NCI-H128 (cell line): ENCODE results near the gene FAHD1.

Experiments used
- DNase-seq: peaks from one replicate; lab custom pipeline; 2025; ENCODE audit not compliant: unreplicated experiment; lab: John Stamatoyannopoulos, UW

FAHD1 gene

DNA sequence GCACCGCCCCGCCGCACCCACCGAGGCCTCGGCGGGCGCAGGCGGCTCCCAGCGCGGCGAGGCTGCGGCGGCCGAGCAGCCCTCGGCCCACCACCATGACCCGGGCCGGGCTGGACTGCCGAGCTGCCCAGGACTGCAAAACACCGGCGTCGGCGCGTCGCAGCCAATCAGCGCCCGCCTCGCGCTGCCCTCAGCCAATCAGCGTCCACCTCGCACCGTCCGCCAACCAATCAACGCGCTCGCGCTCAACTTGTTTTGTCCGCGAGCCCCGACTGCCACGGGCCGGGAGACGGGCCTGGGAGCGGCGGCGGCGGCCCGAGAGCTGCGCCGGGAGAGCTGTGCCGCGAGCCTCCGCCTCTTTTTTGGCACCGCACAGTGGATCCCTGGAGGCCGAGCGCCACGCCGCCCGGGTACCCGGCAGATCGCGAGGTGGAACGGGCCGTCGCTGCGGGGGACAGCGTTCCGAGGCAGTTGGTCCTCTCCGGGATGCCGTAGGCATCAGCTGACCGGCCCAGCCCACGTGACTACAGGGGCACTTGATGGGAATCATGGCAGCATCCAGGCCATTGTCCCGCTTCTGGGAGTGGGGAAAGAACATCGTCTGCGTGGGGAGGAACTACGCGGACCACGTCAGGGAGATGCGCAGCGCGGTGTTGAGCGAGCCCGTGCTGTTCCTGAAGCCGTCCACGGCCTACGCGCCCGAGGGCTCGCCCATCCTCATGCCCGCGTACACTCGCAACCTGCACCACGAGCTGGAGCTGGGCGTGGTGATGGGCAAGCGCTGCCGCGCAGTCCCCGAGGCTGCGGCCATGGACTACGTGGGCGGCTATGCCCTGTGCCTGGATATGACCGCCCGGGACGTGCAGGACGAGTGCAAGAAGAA is at the start of gene FAHD1, which contains the start of gene HAGH:
TSS of gene FAHD1 (plus strand) at position 516 of the 883 bp plus-strand sequence. CDS start at position 549, 33 bp downstream.
TSS of gene HAGH (minus strand) at position 135 of the 883 bp plus-strand sequence. CDS start at position 97, 38 bp downstream.
- DNase-seq, result peak; percentile 72

DNA sequence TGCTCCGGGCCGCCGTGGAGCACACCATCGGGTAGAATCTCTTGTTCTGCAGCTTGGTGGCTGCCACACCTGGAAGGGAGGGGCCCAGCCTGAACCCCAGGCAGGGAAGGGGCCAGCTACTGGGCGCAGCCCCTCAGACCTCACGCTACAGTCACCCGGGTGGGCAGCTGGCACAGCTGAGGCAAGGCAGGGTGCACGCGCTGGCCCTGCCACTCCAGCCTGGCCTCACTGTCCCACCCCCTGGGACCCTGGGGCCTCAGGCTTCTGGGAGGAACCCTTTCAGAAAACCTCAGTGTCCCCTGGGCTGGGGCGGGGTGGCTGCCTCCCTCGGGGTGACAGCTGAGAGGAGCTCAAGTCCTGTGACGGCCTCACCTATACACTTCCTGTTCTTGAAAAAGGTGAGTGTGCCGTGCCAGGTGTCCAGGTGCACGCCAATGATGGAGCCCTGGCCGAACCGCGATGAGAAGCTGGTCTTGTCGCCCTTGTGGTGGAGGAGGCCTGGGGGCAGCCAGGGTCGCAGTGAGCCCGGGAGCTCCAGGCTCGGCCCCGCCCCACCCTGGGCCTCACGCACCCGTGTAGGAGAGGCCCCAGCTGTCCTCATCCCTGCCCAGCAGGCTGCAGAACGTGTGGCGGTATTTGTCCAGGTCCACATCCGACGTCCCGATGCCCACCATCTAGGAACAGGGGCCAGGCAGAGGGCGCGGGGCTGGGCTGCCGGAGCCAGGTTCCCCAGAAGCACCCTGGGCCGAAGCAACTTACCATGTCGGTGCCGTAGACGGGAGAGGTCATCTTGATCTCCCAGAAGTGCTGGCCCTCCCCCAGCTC is 49.4 kb upstream of the FAHD1 start:
- DNase-seq, result no peak

DNA sequence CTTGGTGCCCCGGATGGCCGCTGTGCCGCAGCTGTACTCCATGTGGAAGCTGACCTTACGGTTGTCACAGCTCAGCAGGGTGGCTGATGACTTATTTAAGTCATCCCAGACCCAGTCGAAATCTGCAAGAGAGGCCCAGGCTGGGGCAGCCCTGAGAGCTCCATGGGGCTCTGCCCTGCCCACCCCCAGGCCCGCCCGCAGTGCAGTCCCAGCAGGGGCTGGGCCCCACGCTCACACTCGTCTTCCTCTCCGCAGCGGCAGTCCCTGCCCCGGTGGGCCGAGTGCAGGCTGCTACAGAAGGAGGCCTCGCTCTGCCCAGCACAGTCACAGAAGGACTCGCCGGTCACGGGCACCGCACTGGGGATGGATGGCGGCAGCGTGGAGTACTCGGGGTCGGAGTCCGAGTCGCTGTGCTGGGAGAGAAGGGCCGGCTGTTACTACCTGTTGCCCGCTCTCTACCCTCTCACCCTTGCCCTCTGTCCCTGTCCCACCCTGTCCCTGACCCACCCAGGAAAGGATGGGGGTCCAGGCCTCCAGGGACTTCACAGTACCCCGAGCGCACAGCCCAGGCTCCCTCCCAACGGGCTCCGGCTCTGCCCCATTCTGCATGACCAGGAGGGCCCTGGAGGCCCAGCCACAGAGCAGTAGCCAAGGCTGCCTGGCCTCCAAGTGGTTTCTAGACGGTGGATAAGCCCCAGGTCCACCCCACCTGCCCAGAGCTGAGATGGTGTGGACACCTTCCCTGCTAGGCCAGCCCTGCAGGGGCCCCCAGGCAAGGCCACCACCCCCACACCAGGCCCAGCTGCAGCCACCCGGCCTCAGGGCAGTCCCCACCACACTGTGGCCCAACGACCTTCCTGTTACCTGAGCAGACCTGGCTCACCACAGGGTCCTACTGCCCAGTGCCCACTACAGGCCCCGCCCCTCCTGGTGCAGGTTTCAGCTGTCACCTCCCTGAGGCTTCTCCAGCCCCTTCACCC is 48.5 kb upstream of the FAHD1 start:
- no peak for DNase-seq

DNA sequence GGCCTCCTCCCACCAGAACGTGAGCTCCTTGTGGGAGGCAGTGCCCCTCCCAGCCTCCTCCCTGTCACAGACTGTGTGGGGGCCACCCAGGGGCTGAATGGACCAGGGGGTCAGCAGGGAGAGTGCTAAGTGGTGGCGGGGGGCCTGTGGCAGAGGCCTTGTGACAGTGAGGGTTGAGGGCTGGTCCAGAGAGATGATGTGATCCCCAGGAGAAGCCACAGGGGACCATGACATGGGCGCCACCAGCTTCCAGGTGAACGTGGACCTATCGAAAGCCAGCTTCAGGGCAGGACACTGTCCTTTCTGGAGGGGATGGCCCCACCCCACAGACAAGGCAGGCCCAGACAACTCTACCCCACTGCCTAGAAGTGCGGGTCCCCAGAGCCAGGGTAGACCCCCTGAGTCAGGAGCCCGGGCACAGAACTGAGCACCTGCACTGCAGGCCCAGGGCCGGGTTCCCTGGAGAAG is 47.7 kb upstream of the FAHD1 start:
- no peak for DNase-seq

DNA sequence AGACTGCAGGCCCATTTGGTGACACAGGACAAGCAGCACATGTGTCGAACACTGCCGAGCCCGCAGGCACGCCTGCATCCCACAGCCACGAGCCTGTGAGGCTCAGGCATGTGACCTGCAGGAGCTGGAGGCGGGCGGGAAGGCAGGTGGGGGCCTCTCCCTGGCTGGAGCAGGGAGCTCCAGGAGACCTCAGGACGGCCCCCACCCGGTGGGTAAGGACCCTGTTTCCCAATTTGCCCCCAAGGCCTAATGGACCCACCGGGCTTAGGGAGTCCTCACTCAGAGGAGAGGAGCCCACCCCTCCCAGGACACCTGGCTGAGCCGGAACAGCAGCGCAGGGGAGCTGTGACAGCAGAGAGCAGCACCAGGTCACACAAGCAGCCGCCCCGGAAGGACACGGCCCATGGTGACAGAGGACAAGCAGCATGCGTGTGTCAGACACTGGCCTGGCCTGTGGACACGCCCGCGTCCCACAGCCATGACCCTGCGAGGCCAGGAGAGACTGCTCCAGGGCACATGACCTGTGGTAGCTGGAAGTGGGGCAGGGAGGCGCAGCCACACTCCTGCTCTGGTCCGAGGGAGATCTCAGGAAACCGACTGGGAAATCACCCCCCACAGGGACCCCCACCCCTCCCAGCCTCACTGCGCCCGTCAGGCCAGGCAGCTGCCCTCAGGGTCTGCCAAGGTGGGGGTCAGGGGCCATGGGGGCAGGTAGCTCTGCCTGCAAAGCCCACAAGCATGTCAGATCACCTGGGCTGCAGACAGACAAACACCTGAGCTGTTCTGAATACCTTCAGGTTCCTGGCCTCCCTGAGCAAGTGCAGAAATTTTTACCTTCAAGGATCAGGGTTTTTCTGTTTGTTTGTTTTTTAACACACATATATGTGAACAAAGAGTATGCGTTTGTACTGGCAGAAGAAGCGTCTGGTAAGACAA is 47.0 kb upstream of the FAHD1 start:
- DNase-seq, result no peak

DNA sequence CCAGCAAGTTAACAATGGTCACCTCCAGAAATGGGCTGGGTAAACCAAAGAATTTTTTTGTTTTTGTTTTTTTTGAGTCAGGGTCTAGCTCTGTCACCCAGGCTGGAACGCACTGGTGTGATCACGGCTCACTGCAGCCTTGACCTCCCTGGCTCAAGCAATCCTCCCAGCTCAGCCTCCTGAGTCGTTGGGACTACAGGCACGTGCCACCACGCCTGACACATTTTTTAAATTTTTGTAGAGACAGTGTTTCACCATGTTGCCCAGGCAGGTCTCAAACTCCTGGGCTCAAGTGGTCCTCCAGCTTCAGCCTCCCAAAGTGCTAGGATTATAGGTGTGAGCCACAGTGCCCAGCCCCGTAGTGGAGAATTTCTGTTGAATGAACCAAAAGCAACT is 46.3 kb upstream of the FAHD1 start:
- DNase-seq, result no peak

DNA sequence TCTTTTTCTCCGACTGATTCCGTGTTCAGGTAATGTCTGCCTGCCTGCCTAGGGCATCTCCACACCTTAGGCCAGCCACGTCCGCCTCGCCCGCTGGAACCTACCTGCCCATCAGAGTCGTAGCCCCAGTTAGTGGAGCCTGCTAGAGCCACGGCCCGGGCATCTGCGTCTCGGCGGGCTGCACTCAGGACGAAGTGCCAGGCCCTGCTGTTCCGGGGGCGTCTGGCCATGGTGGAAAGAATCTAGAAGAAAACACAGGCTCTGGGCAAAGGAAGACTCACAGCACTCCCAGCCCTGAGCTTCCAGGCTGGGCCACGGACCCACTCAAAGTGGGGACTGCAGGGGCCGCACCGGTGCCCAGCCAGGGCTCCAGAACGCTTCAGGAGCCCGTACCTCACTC is 45.8 kb upstream of the FAHD1 start:
- no peak for DNase-seq

DNA sequence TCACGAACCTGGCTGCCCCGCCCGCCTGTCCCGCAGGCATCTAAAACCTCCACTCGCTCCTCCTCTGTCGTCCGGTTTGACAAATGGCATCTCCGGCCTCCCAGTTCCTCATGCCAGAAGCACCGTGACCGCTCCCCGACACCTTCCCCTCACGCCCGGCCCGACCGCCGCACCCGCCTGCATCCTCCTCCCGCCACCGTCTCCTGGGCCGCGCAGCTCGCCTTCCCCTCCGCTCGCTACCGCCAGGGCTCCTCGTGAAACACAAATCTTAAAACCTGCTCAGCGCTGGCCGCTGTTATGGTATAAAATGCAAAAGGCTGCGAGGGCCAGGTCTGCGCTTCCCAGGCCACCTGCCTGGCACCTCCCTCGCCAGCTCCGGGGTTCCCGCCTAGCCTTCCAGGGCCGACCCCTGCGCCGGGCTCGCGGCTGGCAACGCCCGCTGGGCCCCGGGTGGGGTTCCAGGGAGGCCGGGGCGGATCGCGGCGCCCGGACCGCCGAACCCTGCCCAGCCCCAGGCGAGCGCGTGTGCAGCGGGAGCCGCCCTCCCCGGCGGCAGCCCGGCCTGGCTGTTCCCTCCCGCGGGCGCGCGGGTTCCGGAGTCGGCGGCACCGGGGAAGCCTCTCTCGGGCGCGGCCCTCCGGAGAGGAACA is 45.1 kb upstream of the FAHD1 start:
- DNase-seq, result no peak

DNA sequence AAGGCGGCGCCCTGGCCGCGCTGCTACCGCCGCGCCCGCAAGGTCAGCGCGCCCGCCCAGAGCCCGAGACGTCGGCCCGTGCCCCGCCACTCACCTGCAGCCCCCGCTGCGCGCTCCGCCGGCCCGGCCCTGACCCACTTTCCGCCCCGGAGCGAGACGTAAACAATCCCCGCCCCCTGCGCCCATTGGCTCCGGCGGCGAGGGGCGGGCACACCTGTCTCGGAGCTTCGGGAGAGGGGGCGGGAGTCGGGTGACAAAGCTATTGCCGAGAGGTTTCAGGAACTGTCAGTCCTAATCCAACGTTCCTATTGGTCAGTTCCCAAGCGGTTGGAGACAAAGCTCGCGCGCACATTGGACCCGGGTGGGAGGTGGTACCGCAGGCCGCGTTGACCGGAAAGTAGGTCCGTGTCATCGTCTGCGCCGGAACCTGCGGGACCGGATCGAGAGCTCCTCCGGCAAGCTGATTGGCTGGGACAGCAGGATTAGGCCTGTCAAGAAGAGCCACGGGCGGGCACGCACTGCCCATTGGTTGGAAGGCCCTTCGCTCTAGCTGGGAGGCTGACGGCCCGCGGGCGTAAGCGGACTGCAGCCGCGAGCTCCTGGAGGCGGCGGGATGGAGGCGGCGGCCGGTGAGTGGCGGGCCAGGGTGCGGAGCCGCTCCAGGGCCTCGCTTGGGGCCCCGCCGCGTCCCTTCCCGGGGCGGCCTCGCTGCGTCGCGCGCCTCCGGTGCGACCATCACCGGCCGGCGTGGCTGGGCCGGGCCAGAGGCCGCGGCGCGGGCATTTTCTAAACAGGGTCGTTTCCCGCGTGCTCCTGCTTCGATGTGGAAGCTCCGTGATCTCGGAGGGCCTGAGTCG is 44.4 kb upstream of the FAHD1 start, which contains the start of the genes NUBP2 and SPSB3:
TSS of gene NUBP2 (plus strand) at position 553 of the 857 bp plus-strand sequence. CDS start at position 614, 61 bp downstream.
TSS of gene SPSB3 (minus strand) at position 164 of the 857 bp plus-strand sequence. CDS start 1,088 bp downstream, outside the sequence.
- DNase-seq, result peak; percentile 96

DNA sequence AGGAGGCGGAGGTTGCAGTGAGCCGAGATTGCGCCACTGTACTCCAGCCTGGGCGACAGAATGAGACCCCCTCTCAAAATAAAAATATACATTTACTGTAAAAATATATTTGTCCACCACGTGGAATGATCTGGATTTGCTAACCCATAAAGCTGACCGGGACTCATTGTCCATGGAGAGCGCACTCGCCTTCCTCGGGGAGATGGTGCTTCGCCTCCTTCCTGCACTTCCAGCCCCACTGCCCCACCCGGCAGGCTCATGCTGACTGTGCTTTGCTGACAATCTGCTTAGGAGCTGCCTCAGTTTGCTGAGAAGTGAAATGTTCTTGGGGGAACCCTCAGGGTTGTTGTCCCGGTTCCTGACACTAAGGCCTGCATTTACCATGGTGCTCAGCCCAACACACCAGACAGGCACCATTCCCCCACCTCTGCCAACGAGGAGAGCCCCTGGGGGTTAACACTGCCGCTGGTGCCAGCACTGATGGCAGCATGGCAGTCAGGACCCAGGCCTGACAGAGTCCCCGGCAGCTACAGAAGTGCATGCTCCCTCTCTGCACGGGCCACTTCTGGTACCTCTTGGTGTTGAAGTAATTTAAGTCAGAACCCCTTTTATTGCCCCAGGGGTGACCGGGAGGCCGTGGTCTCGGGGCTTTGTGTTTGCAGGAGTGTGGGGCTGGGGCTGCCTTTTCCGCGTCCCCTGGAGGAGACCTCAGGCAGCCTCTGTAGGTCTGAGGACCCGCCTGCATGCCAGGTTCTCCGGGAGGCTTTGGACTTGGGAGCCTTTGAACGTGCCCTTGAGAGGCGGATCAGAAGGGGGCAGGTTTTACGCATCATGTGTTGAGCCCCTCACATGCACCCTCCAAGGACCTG is 41.8 kb upstream of the FAHD1 start:
- DNase-seq, result no peak

DNA sequence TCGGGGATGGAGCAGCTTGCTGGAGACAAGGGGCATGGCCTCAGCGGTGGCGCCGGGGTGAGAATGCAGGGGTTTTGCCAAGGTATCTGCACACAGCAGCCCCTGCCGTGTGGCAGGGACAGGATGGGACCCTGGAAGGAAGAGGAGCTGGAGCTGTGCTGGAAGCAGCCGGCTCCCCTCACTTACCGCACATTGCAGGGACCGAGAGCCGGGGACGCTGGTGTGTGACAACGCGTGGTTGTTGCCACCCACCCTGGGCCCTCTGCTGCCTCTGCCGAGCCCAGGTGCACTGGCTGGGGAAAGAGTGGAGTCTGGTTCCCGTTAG is 41.2 kb upstream of the FAHD1 start:
- DNase-seq, result no peak

DNA sequence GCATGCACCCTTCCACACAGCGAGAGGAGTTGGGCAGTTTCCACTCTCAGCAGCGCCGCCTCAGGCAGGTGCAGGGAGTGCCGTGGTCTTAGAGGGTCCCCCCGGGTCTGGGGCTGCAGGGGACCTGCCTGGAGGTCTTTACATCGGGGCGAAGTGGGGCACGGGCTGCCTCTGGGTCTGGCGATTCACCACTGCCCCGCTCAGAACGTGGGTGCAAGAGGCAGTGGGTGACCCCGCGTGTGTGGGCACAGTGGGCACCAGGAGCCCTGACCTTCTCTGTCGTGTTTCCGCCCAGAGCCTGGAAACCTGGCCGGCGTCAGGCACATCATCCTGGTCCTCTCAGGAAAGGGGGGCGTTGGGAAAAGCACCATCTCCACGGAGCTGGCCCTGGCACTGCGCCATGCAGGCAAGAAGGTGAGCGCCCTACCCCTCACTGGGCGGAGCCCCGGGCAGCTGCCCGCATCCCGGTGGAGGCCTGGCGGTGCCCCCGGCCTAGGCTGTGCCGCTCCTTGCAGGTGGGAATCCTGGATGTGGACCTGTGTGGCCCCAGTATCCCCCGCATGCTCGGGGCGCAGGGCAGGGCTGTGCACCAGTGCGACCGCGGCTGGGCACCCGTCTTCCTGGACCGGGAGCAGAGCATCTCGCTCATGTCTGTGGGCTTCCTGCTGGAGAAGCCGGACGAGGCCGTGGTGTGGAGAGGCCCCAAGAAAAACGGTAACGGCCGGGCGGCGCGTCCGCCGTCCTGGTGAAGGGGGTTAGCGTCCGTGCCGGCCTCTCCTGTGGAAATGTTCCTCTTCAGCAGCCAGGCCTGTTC is 40.6 kb upstream of the FAHD1 start:
- no peak for DNase-seq

DNA sequence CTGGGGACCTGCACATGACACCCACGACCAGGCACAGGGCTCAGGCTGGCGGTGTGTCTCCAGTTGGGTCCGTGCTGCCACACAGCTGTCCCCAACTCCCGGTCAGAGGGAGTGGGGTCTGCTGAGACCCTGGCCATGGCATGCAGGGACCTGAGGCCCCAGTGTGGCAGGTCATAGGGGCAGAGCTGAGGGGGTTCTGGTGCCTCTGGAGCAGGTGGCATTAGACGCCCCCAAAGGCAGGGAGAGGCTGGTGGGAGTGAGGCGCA is 40.0 kb upstream of the FAHD1 start:
- DNase-seq, result no peak

DNA sequence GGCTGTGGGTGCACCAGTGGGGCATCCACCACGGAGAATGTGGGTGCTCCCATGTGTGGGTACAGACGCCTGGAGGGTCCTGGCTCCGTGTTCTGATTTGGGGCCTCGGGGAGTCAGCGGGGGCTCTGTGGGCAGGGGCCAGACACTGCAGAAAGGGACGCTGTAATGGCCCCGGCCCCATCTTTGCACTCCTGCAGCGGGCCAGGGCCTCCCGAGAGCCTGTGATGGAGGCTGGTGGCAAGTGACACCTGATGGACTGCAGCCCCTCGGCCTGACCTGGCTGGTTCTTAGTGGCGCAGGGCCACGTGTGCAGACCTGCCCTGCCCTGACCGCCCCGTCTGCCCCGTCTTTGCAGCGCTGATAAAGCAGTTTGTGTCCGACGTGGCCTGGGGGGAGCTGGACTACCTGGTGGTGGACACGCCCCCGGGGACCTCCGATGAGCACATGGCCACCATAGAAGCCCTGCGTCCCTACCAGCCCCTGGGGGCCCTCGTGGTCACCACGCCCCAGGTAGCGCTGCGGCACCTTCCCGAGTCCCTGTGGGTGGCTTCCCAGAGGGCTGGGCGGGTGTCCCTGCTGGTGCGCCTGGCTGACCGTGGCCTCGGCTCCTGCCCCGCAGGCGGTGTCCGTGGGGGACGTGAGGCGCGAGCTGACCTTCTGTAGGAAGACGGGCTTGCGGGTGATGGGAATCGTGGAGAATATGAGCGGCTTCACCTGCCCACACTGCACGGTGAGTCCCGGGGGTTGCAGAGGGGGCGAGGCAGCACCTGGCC is 39.5 kb upstream of the FAHD1 start:
- no peak for DNase-seq

DNA sequence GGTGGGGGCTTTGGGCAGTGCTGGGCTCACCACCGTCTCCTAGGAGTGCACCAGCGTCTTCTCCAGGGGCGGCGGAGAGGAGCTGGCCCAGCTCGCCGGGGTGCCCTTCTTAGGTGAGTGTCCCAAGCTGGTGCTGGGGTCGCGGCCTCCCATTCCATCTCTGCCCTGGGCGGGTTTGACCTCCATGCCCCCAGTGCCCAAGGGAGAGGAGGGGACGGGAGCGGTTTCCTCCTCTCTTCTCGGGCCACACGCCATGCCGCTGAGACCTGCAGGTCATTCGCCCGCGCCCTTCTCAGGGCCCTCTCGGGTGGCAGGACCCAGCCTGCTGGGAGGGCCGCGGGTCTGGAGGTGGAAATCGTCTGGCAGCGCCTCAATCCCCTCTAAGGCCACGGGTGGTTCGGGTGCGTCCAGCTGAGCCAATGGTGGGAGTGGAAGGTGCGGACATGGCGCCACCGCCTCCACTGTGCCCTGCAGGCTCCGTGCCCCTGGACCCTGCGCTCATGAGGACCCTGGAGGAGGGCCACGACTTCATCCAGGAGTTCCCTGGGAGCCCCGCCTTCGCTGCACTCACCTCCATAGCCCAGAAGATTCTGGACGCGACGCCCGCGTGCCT is 38.8 kb upstream of the FAHD1 start:
- DNase-seq, result no peak
